SJCRH30 (cell line): ENCODE data around the gene OSBPL5. TPM values are rescaled to one million over a fixed set of nuclear protein-coding genes. Genes with fewer than 3 reads are reported as not detected.
A peak's percentile ranks its signal among the peaks of the same experiment; 100 is the strongest.
"Not testable (repeated sequence)": the region's sequence is repeated elsewhere in the genome, so short reads cannot be mapped to it uniquely, and the experiment has no call there.

Source experiments
- DNase-seq, 2 experiments: peaks; one replicate each; pipeline ENCODE4 v3.0.0-alpha.2; 2015 to 2020
- H3K27ac ChIP-seq: fragments of 250-450 bp; sonication (Bioruptor Pico); 2 replicates; pipeline ENCODE4 v1.5.1; 2020; ENCODE audit warnings: mild to moderate bottlenecking, moderate library complexity
- H3K27me3 ChIP-seq: fragments of 250-450 bp; sonication (Bioruptor Pico); 2 replicates; pipeline ENCODE4 v1.5.1; 2020; ENCODE audit warnings: mild to moderate bottlenecking, moderate library complexity
- H3K36me3 ChIP-seq: fragments of 250-450 bp; sonication (Bioruptor Pico); 2 replicates; pipeline ENCODE4 v1.5.1; 2020; ENCODE audit warnings: mild to moderate bottlenecking, moderate library complexity
- H3K4me1 ChIP-seq: fragments of 250-450 bp; sonication (Bioruptor Pico); 2 replicates; pipeline ENCODE4 v1.5.1; 2020; ENCODE audit warnings: mild to moderate bottlenecking, moderate library complexity
- H3K4me3 ChIP-seq: fragments of 250-450 bp; sonication (Bioruptor Pico); 2 replicates; pipeline ENCODE4 v1.5.1; 2020; ENCODE audit warnings: mild to moderate bottlenecking, moderate library complexity
- H3K9me3 ChIP-seq: fragments of 250-450 bp; sonication (Bioruptor Pico); replicated peaks from 2 replicates; pipeline ENCODE4 v1.5.1; 2020; ENCODE audit warnings: mild to moderate bottlenecking, moderate library complexity
- total RNA-seq: library from RNA; depleted of rRNA; stranded (reverse); fragments of >200 nt; shearing (Covaris generic); gene quantifications from 2 replicates; pipeline ENCODE4 v1.2.3, GENCODE V29; 2014

OSBPL5 gene
- total RNA-seq, 1 experiment from 2014 or later = 8.4 TPM

DNA sequence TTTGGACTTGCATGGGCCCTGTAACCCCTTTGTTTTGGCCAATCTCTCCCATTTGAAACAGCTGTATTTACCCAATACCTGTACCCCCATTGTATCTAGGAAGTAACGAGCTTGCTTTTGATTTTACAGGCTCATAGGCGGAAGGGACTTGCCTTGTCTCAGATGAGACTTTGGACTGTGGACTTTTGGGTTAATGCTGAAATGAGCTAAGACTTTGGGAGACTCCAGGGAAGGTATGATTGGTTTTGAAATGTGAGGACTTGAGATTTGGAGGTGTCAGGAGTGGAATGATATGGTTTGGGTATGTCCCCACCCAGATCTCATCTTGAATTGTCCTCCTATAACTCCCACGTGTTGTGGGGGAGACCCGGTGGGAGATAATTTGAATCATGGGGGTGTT lies 101.7 kb downstream of the OSBPL5 start:
- H3K9me3 ChIP-seq, H3K27me3 ChIP-seq, H3K4me3 ChIP-seq, DNase-seq, H3K36me3 ChIP-seq: not testable (repeated sequence)
- Histone ChIP-seq H3K4me1 (peaks cover 11% of the 10 kb centered on the region), H3K27ac (peak overlapping the region; percentile 47)

DNA sequence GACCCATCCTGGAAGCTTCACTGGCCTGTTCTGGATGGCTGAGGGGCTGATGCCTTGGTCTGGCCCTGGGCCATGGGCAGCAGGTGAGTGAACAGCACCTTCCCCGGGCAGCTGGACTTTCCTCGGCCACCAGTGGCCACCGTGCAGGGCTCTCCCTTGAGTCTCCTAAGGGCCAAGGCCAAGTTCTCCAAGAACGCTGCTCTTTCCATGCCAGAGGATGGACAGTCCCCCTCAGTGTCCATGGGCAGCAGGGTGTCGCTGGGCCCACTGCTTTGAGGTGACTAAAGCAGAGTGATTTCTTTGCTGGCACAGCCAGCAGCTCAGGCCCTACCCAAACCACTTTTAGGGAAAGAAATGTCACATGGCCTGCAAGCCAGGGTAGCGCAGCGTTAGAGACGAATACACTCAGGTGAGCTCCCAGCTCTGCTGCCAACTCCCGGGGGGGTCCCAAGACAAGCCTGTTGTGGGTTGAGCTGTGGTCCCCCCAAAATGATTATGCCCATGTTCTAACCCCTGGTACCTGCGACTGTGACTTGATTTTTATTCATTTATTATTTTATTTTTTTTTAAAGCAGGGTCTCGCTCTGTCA lies 104.6 kb downstream of the OSBPL5 start:
- no peak overlapping the region for H3K4me3 ChIP-seq
- no peaks in the 10 kb centered on the region for H3K36me3 ChIP-seq
- peaks cover 5% of the 10 kb centered on the region; the same call in 1 of the 2 replicates for H3K9me3 ChIP-seq
- no peak for DNase-seq
- no peak overlapping the region for H3K27ac ChIP-seq
- H3K4me1 ChIP-seq = peaks cover 15% of the 10 kb centered on the region
- no peaks in the 10 kb centered on the region for H3K27me3 ChIP-seq

DNA sequence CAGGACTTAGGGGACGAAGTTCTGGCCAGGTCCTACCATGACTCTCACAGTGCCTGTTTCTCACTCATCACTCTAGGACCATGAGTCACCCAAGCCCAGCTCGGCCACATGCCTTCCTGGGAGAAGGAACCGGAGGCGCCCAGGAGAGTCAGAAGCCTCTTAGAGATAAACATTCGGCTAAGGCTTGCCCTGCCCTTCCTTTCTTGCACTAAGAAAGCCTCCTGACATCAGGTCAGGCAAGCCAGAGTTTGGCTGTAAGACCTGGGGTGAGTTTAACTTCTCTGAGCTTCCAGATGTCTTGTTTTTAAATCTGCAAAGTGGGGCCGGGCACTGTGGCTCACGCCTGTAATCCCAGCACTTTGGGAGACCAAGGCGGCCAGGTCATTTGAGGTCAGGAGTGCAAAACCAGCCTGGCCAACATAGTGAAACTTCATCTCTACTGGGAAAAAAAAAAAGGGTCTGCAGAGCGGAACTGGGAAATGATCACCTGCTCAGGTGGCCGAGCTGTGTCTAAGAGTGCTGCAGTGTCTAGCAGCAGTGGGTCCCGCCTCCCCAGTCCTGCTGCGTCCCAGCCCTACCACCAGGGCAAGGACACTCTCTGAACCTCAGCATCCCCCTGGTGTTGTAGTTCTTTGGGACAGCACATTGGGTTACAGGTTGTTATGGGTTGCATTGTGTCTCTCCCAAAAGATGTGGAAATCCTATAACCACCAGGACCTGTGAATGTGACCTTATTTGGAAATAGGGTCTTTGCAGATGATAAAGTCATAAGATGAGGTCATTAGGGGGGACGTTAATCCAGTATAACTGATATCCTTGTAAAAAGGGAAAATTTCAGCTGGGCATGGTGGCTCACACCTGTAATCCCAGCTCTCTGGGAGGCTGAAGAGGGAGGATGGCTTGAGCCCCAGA lies 106.1 kb downstream of the OSBPL5 start:
- Histone ChIP-seq H3K27me3 (no peaks in the 10 kb centered on the region), H3K4me3 (no peak overlapping the region), H3K27ac (no peak overlapping the region), H3K9me3 (peaks cover 5% of the 10 kb centered on the region; the same call in 1 of the 2 replicates), H3K36me3 (no peaks in the 10 kb centered on the region), H3K4me1 (peaks cover 11% of the 10 kb centered on the region)
- no peak for DNase-seq

DNA sequence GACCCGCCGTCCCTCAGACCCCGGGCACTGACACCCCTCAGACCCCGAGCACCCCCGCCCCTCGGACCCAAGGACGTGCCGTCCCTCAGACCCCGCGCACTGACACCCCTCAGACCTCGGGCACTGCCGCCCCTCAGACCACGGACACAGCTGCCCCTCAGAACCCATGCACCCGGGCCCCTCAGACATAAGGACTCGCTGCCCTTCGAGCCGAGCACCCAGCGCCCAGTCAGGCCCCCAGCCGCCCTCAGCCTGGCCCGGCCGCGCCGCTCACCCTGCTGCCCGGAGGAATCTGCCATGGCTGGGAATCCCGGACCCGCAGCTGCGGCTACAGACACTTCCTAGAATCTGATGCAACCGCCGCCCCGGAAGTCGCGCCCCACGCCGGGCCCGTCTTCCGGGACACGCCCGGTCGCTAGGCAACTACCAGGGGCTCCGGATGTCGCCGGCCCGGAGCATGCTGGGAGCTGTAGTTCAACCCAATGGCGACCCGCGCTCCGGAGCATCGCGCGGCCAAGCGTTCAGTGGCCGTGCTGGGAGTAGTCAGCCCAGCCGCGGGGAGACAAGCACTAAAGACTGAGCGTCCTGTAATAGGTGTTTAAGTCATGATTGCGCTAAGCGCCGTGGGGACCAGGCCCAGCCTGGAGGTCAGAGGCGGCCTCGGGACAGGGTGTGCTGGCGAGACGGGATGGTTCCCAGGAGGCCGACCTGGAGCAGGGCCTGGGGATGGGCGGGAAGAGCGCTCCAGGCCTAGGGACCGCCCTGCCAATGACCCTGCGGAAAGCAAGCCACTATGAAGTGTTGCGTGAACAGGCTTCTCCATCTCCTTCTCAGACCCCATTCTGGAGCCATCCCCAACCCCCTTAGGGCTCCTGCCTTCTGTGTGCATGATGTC lies 107.8 kb downstream of the OSBPL5 start, which contains the start of gene CARS1:
Gene CARS1 (minus strand): TSS at position 355 of the 895 bp plus-strand sequence. CDS start 56 bp downstream, at position 299.
- H3K36me3 ChIP-seq = no peaks in the 10 kb centered on the region
- 0 out of 2 replicates have a peak, but pooled peaks cover 4% of the 10 kb centered on the region for H3K4me1 ChIP-seq
- peak; percentile 94 to 95 for DNase-seq
- no peaks in the 10 kb centered on the region for H3K9me3 ChIP-seq
- no peaks in the 10 kb centered on the region for H3K27me3 ChIP-seq
- peak within 1 kb of the TSS; percentile 73 for H3K27ac ChIP-seq
- H3K4me3 ChIP-seq = peak within 1 kb of the TSS; percentile 98

DNA sequence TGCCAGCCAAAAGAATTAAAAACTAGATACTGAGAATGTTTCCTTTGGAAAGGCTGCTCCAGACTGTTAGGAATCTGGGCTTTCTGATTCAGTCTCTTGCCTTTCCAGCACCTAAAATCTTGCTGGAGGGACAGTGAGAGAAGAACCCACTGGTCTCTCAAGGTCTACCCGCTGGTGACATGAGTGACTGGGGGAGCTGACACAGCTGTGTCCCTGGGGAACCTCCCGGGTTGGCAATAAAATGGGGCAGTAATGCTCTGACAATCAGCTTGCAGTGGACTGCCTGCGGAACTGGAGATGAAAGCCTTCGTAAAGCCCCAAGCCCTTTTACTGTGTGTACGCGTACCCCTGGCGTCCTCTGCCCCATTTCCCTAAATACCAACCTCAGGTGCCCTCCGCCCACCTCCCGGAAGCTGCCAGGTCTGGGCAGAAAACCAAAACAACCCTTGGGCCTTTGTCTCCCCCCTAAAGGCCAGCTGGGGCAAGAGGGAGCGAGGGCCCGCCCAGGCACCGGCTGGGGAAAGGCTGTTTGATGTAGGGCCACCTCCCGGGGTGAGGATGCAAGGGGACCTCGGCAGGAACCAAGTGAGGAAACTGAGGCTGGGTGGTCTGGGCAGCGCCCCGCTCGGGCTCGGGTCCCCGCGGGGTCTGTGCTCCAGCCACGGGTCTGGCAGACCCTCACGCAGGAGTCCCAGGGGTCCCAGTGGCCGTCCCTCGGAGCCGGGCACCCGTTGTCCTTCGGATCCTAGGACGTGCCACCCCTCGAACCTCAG lies 108.6 kb downstream of the OSBPL5 start:
- no peaks in the 10 kb centered on the region for H3K27me3 ChIP-seq
- DNase-seq = peak in 1 of 2 experiments; percentile 14
- H3K36me3 ChIP-seq = no peaks in the 10 kb centered on the region
- H3K9me3 ChIP-seq = no peaks in the 10 kb centered on the region
- 0 out of 2 replicates have a peak, but pooled peaks cover 4% of the 10 kb centered on the region for H3K4me1 ChIP-seq
- peak overlapping the region; percentile 98 for H3K4me3 ChIP-seq
- peak overlapping the region; percentile 73 for H3K27ac ChIP-seq

DNA sequence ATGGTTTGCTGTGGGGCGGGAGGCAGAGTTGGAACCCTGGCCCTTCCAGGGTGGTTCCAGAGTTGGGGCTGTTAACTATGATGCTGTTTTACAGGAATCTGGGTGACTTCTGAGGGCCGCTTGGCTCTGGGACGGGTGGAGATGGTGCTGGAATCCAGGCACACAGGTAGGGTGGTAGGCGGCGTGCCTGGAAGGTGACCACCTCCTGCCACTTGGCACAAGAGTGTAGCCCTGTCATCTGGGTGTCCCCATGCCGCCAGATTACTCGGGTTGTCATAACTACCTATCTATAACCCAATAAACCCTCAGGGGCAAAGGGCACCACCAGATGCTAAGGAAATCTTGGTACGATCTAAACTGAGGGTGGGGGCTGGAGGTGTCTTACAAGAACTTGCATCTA lies 109.2 kb downstream of the OSBPL5 start:
- no peaks in the 10 kb centered on the region for H3K9me3 ChIP-seq
- H3K4me3 ChIP-seq = peak overlapping the region; percentile 98
- H3K27me3 ChIP-seq = no peaks in the 10 kb centered on the region
- peaks cover 5% of the 10 kb centered on the region for H3K4me1 ChIP-seq
- no peaks in the 10 kb centered on the region for H3K36me3 ChIP-seq
- no peak for DNase-seq
- no peak overlapping the region for H3K27ac ChIP-seq

DNA sequence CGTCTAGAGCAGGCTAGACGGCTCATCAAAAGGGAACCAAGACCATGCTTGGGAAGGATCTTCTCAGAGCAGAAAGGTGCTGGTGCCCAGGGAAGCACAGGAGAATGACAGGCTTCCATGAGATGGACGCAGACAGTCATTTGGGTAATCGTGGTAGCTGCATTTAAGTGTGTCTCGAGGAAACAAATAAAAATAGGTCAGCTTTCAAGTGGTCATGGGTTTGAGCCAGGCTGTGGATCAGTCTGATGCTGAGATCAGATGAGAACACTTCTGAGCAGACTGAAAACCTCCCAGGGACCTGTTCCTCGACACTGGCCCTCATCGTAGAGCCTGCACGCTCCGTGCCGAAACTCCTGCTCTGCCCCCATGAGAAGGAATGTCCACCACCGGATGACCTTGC lies 112.5 kb downstream of the OSBPL5 start:
- Histone ChIP-seq H3K9me3 (no peaks in the 10 kb centered on the region), H3K27ac (no peak overlapping the region), H3K4me3 (no peak overlapping the region), H3K36me3 (no peaks in the 10 kb centered on the region; the same call in 1 of the 2 replicates), H3K4me1 (peaks cover 26% of the 10 kb centered on the region), H3K27me3 (no peaks in the 10 kb centered on the region)
- DNase-seq = no peak

DNA sequence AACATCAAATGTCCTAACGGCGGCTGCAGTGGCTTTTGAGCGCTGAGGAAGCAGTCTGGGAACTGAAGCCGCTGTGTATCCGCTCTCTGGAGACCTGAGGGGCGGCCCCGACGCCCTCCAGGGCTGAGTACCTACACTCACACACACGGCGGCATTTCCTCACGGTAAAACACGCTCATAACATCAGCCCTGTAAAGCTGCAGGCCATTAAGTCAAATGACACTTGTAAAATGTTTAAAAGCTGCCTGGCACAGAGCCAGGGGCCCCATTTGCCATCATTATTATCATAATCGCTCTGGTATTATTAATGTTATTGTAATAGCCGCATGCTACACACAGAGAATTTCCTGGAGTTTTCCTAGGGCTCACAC lies 113.0 kb downstream of the OSBPL5 start:
- no peak overlapping the region for H3K4me3 ChIP-seq
- H3K27ac ChIP-seq = no peak overlapping the region
- H3K9me3 ChIP-seq = no peaks in the 10 kb centered on the region
- no peaks in the 10 kb centered on the region; the same call in 1 of the 2 replicates for H3K36me3 ChIP-seq
- no peaks in the 10 kb centered on the region for H3K27me3 ChIP-seq
- H3K4me1 ChIP-seq = peaks cover 26% of the 10 kb centered on the region
- no peak for DNase-seq

DNA sequence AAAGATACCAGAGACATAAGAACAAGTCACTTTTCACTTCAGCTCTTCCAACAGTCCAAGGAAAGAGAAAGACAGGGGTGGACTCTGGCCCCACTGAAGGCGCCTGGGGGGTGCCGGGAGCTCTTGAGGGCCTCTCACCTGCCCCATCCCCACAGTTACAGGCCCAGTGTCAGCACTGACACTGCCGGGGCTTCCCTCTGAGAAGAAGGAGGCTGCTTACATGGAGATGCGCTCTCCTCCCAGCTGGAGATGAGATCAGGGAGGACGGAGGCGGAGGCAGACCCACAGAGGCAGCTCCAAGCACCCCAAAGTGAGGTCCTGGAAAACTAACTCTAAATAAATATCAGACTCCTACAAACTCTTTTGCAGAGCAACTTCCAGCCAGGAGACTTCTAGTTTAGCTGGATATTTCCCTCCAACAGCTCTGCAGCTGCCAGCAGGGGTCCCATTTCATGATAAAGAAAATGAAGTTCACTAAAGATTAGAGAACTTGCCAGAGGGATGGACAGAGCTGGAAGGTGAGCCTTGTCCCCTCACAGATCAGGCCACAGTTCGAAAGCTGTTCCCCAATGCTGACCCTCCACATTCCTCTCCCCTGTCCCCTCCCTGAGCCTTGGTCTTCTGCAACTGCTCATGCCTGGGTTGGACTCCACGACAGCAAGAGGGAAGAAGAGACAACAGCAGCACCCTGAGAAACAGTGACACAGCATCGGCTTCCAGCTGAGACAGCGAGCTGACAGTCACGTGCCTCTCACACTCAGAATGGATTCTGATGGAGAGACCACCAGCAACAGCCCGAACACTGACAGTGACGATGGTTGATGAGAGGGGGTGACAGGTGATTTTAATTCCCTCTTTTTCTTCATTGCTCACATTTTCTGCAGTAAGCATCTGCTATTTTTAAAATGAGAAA lies 113.7 kb downstream of the OSBPL5 start:
- Histone ChIP-seq H3K27ac (no peak overlapping the region), H3K36me3 (no peaks in the 10 kb centered on the region; the same call in 1 of the 2 replicates), H3K4me3 (no peak overlapping the region), H3K9me3 (no peaks in the 10 kb centered on the region), H3K4me1 (peaks cover 26% of the 10 kb centered on the region), H3K27me3 (no peaks in the 10 kb centered on the region)
- no peak for DNase-seq

DNA sequence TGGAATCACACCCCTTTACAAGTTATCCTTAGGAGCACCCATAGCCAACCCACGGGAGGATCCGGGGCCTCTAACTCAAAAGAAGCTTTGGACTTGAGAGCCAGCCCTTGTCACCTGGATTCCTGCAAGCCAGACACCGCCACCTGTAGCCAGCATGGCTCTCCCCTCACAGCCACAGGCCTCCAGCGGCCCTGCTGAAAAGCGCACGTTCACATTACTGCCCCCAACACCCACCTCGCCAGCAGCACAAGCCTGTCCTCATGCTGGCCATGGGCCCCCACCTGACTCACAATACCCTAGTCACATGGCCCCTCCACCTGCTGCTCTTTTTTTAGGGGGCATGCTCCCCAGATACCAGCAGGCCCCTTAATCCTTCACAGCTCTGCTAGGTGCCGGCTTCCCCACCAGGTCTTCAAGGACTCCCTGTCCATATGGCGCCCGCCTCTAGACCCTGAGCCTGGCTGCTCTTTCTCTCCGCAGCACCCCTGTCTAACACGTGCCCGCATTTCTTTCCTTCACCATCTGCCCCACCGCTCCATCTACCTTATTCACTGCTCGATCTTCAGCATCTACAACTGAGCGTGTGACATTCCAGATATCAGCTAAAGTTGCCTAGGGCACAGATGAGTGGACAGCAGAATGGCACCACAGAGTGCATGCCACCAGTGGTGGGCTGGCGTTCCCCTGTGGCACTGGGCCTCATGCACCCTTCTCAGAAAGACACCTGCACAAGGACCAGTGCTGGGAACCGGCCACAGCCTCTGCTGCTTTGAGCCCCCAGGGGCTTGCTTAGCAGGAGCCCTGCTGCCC lies 114.5 kb downstream of the OSBPL5 start:
- Histone ChIP-seq H3K27me3 (no peaks in the 10 kb centered on the region), H3K27ac (peak overlapping the region; percentile 76), H3K36me3 (peaks cover 2% of the 10 kb centered on the region; the same call in 1 of the 2 replicates), H3K4me1 (peaks cover 22% of the 10 kb centered on the region), H3K4me3 (no peak overlapping the region), H3K9me3 (no peaks in the 10 kb centered on the region)
- no peak for DNase-seq

DNA sequence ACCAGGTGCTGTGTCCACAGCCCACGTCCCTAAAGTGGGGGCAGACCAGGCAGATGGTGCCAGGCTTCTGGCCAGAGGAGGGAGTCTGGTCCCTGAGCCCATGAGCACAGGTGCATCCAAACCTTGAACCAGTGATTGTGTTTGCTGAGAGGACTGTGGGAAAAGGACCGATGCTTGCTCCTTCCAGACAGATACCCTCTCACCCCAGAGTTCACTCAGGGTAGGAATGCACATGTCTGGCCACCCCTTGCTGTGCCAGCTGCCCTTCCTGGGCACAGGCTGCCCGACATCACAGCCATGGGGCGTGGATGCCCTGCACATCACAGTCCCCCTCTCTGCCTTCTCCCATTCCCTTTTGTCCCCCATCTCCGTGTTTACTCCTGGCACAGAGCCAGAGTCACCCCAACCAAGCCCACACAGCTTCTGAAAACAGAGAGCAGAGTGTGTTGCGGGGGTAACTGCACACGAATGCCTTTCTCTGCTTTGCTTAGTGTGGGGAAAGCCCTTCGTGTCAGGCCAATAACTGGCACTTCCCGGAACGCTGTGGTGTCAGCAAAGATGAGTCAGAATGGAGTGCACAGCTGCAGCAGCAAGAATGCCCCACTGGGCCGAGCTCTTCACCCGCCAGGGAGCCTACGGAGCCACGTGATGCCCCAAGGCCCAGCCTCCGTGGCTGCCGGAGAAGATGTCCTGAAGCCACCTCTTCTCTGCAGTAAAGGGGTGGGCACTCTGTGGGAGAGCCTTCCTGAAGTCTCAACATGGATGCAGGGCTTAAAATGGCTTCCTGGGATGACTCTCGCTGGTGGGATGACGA lies 115.5 kb downstream of the OSBPL5 start:
- Histone ChIP-seq H3K36me3 (peaks cover 6% of the 10 kb centered on the region), H3K9me3 (no peaks in the 10 kb centered on the region), H3K27me3 (no peaks in the 10 kb centered on the region), H3K4me3 (0 out of 2 replicates have a peak overlapping the region, but pooled peaks have one; percentile 5), H3K4me1 (peaks cover 22% of the 10 kb centered on the region), H3K27ac (peak overlapping the region; percentile 76)
- peak; percentile 93 to 94 for DNase-seq

DNA sequence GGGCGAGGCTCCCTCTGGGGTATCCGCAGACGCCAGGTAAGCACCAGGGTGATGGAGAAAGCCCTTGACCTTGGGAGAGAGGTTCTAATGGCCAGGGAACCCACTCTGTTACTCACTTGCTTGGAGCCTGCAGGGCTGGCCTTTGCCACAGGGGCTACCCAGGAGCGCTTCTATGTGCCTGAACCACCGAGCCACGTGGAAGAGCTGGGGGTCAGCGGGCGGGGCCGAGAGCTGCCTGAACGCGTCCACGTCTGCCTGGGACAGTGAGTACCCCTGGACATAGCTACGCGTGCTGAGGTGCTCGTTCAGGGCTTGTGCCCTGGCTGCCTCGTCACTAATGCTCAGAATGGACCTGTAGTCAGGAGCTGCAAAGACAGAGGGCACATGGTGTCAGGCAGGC lies 117.5 kb downstream of the OSBPL5 start:
- no peak overlapping the region for H3K27ac ChIP-seq
- peaks cover 22% of the 10 kb centered on the region for H3K4me1 ChIP-seq
- no peak overlapping the region for H3K4me3 ChIP-seq
- peaks cover 7% of the 10 kb centered on the region for H3K36me3 ChIP-seq
- no peaks in the 10 kb centered on the region for H3K9me3 ChIP-seq
- no peaks in the 10 kb centered on the region for H3K27me3 ChIP-seq
- DNase-seq = no peak
